Mononuclear cell (primary cell): ENCODE measurements around the gene SLC45A2. TPM values are rescaled to one million over a fixed set of nuclear protein-coding genes. Genes with fewer than 3 reads are reported as not detected.
"Not testable (repeated sequence)": the region's sequence is repeated elsewhere in the genome, so short reads cannot be mapped to it uniquely, and the experiment has no call there.

Experiments used
- H3K27me3 ChIP-seq: 2 replicates; pipeline ENCODE4 v1.6.0; 2011; ENCODE audit warnings: low read length, control low read depth; ENCODE audit not compliant: insufficient read depth
- H3K4me1 ChIP-seq: 2 replicates; pipeline ENCODE4 v1.5.1; 2011; ENCODE audit warnings: mild to moderate bottlenecking, low read length, control low read depth; ENCODE audit not compliant: insufficient read depth
- H3K4me3 ChIP-seq: 2 replicates; pipeline ENCODE4 v1.5.1; 2011; ENCODE audit warnings: mild to moderate bottlenecking, low read length, moderate library complexity
- H3K9me3 ChIP-seq: 2 replicates; pipeline ENCODE4 v1.5.1; 2011; ENCODE audit warnings: low read depth, mild to moderate bottlenecking, control low read depth, low read length
- total RNA-seq: library from RNA; depleted of rRNA; stranded (reverse); fragments of >200 nt; gene quantifications from one replicate; pipeline ENCODE4 v1.2.3, GENCODE V29; 2012

SLC45A2 gene
- total RNA-seq, 1 donor: under 0.01 TPM

DNA sequence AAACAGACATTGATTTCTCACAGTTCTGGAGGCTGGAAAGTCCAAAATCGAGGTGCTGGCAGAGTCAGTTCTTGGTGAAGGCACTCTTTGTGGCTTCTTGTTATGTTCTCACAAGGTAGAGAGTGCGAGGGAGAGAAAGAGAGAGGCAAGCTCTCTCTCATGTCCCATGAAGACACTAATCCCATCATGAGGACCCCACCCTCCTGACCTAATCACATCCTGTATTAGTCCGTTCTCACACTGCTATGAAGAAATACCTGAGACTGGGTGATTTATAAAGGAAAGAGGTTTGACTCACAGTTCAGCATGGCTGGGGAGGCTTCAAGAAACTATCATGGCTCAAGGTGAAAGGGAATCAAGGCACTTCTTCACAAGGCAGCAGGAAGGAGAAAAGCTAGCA, 29.1 kb upstream of the SLC45A2 start:
- H3K4me3 ChIP-seq: no peak overlapping the region
- H3K27me3 ChIP-seq: no peaks in the 10 kb centered on the region
- no peaks in the 10 kb centered on the region for H3K9me3 ChIP-seq
- H3K4me1 ChIP-seq: peaks cover 4% of the 10 kb centered on the region

DNA sequence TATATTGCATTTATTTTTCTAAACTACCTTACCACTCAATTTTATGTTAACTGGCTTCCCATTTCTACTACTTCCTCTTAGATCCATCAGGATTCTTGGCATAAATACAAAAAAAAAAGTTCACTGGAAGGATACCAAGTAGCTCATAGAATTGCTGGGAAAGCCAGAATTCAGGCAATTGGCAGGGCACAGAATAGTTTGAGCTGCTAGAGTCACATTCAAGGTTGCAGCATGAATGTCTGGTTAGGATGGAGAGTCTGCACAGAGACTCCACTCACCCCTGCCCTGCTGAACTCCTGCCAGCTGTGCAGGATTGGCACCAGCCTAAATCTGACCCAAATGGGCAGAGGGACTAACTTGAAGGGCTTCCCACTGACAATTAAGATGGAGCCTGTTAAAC, 28.3 kb upstream of the SLC45A2 start:
- H3K27me3 ChIP-seq: no peaks in the 10 kb centered on the region
- H3K9me3 ChIP-seq: no peaks in the 10 kb centered on the region
- no peak overlapping the region for H3K4me3 ChIP-seq
- peaks cover 4% of the 10 kb centered on the region for H3K4me1 ChIP-seq

GRCh38 chr5:34011536-34011935, 27.0 kb upstream of the SLC45A2 start:
- no peak overlapping the region for H3K4me3 ChIP-seq
- no peaks in the 10 kb centered on the region for H3K27me3 ChIP-seq
- no peaks in the 10 kb centered on the region for H3K9me3 ChIP-seq
- H3K4me1 ChIP-seq: peaks cover 12% of the 10 kb centered on the region

- not testable (repeated sequence) for H3K9me3 ChIP-seq, H3K27me3 ChIP-seq, H3K4me3 ChIP-seq
- peaks cover 12% of the 10 kb centered on the region for H3K4me1 ChIP-seq
These were observed 25.7 kb upstream of the SLC45A2 start for GRCh38 chr5:34010146-34010545.

DNA sequence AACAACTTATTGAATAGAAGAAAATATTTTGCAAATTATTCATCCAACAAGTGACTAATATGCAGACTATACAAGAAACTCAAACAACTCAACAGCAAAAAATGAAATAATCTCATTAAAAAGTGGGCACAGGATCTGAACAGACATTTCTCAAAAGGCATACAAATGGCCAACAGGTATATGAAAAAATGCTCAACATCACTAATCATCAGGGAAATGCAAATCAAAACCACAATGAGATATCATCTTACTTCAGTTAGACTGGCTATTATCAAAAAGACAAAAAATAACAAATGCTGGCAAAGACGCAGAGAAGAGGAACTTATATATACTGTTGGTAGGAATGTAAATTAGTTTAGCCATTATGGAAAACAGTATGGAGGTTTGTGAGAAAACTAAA, 25.1 kb upstream of the SLC45A2 start:
- H3K27me3 ChIP-seq: no peaks in the 10 kb centered on the region
- no peak overlapping the region for H3K4me3 ChIP-seq
- H3K4me1 ChIP-seq: peaks cover 12% of the 10 kb centered on the region
- no peaks in the 10 kb centered on the region for H3K9me3 ChIP-seq

GRCh38 chr5:34008802-34009201, 24.3 kb upstream of the SLC45A2 start:
- Histone ChIP-seq H3K4me3 (peak overlapping the region; percentile 93), H3K27me3 (no peaks in the 10 kb centered on the region), H3K4me1 (peaks cover 12% of the 10 kb centered on the region), H3K9me3 (no peaks in the 10 kb centered on the region)

DNA sequence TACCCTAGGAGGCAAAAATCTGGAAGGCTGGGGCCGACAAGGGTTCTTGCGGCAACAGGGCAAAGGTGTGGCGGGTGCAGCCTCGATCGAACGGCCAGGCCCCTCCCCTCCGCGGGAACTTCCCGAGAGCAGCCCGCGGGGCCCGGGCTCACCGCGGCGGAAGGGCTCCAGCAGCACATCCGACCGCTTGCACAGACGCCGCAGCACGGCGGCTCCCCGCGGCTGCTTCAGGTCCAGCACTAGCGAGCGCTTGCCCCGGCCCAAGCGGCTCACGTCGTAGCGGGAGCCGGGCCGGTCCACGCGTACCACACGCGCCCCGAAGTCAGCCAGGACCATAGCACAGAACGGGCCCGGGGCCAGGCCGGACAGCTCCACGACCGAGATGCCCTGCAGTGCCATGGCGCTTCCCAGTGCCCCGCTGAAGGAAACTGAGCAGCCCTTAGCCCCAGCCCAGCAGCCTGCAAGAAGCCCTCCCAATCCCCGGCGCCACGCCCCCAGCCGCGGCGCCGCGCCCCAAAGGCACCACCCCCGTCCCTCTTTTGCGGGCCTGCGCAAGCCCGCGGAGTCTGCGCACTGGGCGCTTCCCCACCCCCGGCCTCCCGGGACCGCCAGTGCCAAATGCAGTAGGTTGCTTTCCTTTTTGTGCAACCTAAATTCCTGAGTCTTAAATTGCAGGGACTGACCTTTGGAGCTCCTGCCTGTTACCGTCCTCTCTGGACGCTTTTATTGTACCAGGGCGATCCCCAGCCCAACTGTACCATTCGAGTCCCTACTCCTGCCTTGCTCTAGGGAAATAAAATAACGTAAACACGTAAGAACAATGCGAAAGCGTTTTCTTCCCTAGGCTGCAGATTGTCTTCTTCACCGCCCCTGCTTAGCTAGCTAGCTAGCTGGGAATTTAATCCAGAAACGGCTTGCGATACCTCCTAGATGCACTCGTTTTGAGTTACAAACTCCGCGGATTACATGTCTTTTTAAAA, 23.4 kb upstream of the SLC45A2 start, which contains the start of gene AMACR:
AMACR (minus strand) TSS at position 430 of the 980 bp plus-strand sequence; CDS start at position 399, 31 bp downstream.
- Histone ChIP-seq H3K9me3 (no peaks in the 10 kb centered on the region), H3K4me1 (peaks cover 12% of the 10 kb centered on the region), H3K4me3 (peak within 1 kb of the TSS; percentile 93), H3K27me3 (no peaks in the 10 kb centered on the region)

DNA sequence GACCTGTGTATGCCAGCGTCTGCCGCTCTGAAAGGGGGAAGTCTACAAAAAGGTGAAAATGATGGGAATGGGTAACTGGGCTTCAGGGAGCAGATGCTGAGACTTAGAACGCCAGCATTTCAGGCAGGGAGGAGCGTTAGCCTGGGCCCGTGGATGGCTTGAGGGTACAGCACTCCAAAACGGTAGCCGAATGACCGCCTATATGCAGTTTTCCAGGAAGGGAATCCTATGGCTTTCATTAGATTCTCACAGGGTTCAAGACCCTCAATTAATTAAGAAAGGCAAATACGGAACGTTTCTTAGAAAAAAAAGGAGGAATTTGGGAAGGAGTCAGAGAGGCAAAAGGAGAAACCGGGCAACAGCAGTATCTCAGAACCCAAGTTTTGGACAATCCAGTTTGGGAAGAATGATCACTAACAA, 22.7 kb upstream of the SLC45A2 start:
- H3K9me3 ChIP-seq: no peaks in the 10 kb centered on the region
- H3K27me3 ChIP-seq: no peaks in the 10 kb centered on the region
- H3K4me3 ChIP-seq: peak overlapping the region; percentile 93
- peaks cover 12% of the 10 kb centered on the region for H3K4me1 ChIP-seq

GRCh38 chr5:34005681-34006080, 21.2 kb upstream of the SLC45A2 start:
- Histone ChIP-seq H3K27me3 (no peaks in the 10 kb centered on the region), H3K4me1 (peaks cover 12% of the 10 kb centered on the region), H3K4me3 (no peak overlapping the region), H3K9me3 (no peaks in the 10 kb centered on the region)

DNA sequence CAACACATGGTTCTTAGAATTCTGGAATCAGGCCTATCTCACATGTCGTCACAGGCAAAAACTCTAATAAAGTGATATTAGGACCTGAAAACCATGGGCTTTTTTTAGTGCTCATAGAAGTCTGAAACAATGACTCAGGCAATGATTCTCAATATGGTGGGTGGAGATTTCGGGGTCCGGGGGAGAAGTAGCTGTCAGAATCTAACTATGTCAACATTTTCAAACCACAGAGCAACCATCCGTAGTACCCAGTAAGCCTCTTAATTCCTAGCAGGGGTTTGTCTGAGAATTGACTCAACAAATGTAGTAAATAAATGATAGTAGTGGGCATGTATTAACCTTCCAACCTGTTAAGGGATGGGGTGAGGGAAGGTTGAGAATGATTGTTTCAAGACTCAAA, 20.7 kb upstream of the SLC45A2 start:
- no peaks in the 10 kb centered on the region for H3K9me3 ChIP-seq
- H3K4me3 ChIP-seq: no peak overlapping the region
- no peaks in the 10 kb centered on the region for H3K27me3 ChIP-seq
- H3K4me1 ChIP-seq: peaks cover 12% of the 10 kb centered on the region

DNA sequence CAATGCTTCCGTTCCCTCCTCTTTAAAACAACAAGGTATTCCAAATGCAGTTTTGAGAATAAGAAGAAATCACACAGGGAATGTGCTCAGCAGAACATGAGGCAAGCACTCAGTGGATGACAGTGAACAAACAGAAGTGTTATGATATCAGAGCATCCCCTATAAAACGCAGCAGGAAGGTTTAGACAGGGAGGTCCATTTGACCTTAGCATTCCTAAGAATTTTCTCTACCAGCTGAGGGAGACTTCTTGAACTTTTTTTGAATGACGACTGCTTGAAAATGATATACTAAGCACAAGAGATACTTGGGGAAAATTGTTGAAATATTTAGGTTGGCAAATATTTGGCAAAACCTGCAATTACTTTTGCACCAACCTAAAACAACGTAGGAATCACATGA, 19.4 kb upstream of the SLC45A2 start:
- Histone ChIP-seq H3K9me3 (no peaks in the 10 kb centered on the region), H3K4me1 (peaks cover 11% of the 10 kb centered on the region), H3K27me3 (no peaks in the 10 kb centered on the region), H3K4me3 (no peak overlapping the region)

DNA sequence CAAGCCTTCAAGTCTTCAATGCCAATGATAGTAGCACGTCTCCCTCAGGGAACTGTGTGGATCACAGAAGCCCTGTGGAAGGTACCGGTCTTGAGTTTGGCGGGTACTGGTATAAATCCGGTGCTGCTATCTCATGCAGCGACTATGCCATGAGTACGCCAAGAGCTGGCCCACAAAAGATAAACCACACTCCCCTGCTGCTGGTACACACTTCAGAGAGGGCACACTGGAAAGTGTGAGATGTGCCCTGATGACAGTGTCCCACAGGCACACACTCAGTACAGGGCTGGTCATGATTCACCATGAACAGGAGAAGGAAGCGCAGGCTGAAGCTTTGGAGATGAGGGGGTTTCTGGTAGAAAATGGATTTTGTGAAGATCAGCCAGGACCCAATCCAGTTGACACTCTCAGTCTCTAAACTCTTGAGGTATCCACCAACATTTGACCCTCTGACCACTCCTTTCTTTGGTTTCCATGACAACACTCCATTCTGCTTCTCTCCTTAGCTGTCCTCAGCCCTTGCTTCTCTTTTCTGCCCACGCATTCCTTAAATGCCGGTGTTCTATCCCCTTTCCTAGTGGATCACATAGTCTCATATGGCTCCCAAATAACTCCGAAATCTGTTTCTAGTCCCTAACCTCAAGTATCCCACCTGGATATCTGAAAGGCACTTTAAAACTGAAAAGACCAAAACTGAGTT, 18.3 kb upstream of the SLC45A2 start:
- no peak overlapping the region for H3K4me3 ChIP-seq
- H3K4me1 ChIP-seq: peaks cover 8% of the 10 kb centered on the region
- no peaks in the 10 kb centered on the region for H3K9me3 ChIP-seq
- H3K27me3 ChIP-seq: no peaks in the 10 kb centered on the region

- Histone ChIP-seq H3K4me1 (no peaks in the 10 kb centered on the region), H3K9me3 (no peaks in the 10 kb centered on the region), H3K4me3 (no peak overlapping the region), H3K27me3 (no peaks in the 10 kb centered on the region)
These were observed 16.8 kb upstream of the SLC45A2 start for GRCh38 chr5:34001241-34001841.

- Histone ChIP-seq H3K4me3 (no peak overlapping the region), H3K9me3 (no peaks in the 10 kb centered on the region), H3K27me3 (no peaks in the 10 kb centered on the region), H3K4me1 (no peaks in the 10 kb centered on the region)
These were observed 15.5 kb upstream of the SLC45A2 start for GRCh38 chr5:33999978-34000377.

DNA sequence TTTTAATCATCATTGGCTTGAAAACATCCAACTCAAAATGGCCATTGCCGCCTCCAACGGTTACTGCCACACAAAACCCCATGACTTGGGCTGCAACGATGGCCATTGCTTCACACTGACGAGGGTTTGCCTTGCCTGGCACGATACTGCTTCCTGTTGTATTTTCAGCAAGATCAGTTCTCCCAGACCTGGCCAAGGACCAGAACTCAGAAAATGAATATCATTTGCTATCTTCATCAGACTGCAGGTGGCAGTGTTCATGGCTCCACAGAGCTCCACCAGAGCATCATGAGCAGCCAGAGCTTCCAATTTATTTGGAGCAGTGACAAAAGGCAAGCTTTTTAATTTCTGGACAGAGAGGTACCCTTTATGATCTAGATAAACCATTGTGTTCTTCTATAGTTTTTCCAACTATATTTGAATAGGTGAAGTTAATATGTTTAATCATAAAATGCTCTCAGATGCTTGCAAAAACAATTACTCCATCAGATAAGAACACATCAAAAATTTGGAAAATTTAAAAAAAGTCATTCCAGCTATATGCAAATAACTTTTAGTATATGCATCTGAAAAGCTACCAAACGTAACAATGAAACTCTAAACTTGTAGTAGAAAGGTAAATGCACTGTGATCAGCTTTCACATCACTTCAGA, 13.0 kb upstream of the SLC45A2 start:
- H3K4me1 ChIP-seq: no peaks in the 10 kb centered on the region
- no peak overlapping the region for H3K4me3 ChIP-seq
- H3K27me3 ChIP-seq: no peaks in the 10 kb centered on the region
- no peaks in the 10 kb centered on the region for H3K9me3 ChIP-seq
